Measurements from ENCODE around the gene WWOX.

Gene WWOX

DNA sequence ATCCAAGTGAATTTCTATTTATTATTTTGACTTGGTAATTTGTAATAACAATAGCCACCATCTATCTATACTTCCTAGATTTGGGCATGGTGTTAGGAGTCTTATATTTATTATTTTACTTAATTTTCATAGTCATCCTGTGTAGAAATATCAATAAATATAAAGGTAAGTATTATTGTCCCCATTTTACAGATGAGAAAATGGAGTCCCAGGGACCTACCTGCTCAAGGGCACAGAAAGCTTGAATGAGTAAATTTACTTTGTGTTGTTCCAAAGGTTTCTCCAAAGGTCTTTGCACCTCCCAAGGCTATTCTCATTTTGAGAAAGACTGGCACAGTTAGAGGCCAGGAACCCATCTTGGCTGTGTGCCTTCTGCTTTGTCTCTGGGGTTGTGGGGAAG lies 738.3 kb downstream of the WWOX start:
- H3K9ac ChIP-seq (ENCODE audit: low read length), result no peak overlapping the region
- DNase-seq, result no peak
- no peaks in the 10 kb centered on the region for H4K20me1 ChIP-seq (ENCODE audit: insufficient read depth, low read length)
- no peaks in the 10 kb centered on the region for H3K36me3 ChIP-seq (replicated peaks; ENCODE audit: insufficient read depth, low read length)
- no peaks in the 10 kb centered on the region for H3K79me2 ChIP-seq (ENCODE audit: low read length)
- TF ChIP-seq EZH2 (optimal IDR thresholded peaks at IDR 0.05; ENCODE audit: low read depth, low read length) (no peak), EZH2phosphoT487 (IDR thresholded peaks at IDR 0.05; ENCODE audit: low read length) (no peak)
- TF ChIP-seq, protein P1, sequence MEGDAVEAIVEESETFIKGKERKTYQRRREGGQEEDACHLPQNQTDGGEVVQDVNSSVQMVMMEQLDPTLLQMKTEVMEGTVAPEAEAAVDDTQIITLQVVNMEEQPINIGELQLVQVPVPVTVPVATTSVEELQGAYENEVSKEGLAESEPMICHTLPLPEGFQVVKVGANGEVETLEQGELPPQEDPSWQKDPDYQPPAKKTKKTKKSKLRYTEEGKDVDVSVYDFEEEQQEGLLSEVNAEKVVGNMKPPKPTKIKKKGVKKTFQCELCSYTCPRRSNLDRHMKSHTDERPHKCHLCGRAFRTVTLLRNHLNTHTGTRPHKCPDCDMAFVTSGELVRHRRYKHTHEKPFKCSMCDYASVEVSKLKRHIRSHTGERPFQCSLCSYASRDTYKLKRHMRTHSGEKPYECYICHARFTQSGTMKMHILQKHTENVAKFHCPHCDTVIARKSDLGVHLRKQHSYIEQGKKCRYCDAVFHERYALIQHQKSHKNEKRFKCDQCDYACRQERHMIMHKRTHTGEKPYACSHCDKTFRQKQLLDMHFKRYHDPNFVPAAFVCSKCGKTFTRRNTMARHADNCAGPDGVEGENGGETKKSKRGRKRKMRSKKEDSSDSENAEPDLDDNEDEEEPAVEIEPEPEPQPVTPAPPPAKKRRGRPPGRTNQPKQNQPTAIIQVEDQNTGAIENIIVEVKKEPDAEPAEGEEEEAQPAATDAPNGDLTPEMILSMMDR (IDR thresholded peaks at IDR 0.05; ENCODE audit: low read length), result no peak
- no peak overlapping the region for H3K4me3 ChIP-seq (ENCODE audit: low read length)
- no peaks in the 10 kb centered on the region for H3F3A ChIP-seq (ENCODE audit: insufficient read depth, low read length)
- no peaks in the 10 kb centered on the region for H3K9me2 ChIP-seq (replicated peaks; ENCODE audit: insufficient read depth, low read length)
- H3K4me1 ChIP-seq (ENCODE audit: low read length), result no peaks in the 10 kb centered on the region
- no peak overlapping the region for H3K27ac ChIP-seq (ENCODE audit: low read length)
- H3K27me3 ChIP-seq (replicated peaks; ENCODE audit: insufficient read depth, low read length), result no peaks in the 10 kb centered on the region
- H3K4me2 ChIP-seq (ENCODE audit: low read depth, low read length), result no peak overlapping the region
- no peaks in the 10 kb centered on the region for H3K9me3 ChIP-seq (replicated peaks; ENCODE audit: insufficient read depth, low read length)
- no peak overlapping the region for H2AFZ ChIP-seq (ENCODE audit: low read length)

DNA sequence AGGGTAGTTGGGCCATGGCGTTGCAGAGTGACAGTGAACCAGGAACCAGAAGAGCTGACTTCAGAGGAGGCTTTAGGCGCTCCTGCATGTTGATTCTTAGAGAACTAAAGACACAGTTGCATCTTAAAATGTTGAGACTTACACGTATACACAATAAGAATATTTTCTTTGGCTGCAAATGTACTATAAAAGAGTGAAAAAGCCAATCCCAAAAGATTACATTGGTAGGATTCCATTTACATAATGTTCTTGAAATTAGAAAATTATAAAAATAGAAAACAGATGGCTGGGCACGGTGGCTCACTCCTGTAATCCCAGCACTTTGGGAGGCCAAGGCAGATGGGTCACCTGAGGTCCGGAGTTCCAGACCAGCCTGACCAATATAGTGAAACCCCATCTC lies 738.8 kb downstream of the WWOX start:
- no peaks in the 10 kb centered on the region for H4K20me1 ChIP-seq (ENCODE audit: insufficient read depth, low read length)
- no peak overlapping the region for H3K27ac ChIP-seq (ENCODE audit: low read length)
- H3K4me1 ChIP-seq (ENCODE audit: low read length), result no peaks in the 10 kb centered on the region
- H3K27me3 ChIP-seq (replicated peaks; ENCODE audit: insufficient read depth, low read length), result no peaks in the 10 kb centered on the region
- no peaks in the 10 kb centered on the region for H3K9me2 ChIP-seq (replicated peaks; ENCODE audit: insufficient read depth, low read length)
- H3K9ac ChIP-seq (ENCODE audit: low read length), result no peak overlapping the region
- H3K4me2 ChIP-seq (ENCODE audit: low read depth, low read length), result no peak overlapping the region
- TF ChIP-seq, protein P1 (IDR thresholded peaks at IDR 0.05; ENCODE audit: low read length), result no peak
- TF ChIP-seq EZH2 (optimal IDR thresholded peaks at IDR 0.05; ENCODE audit: low read depth, low read length) (no peak), EZH2phosphoT487 (IDR thresholded peaks at IDR 0.05; ENCODE audit: low read length) (no peak)
- H3K36me3 ChIP-seq (replicated peaks; ENCODE audit: insufficient read depth, low read length), result no peaks in the 10 kb centered on the region
- no peaks in the 10 kb centered on the region for H3K79me2 ChIP-seq (ENCODE audit: low read length)
- H3F3A ChIP-seq (ENCODE audit: insufficient read depth, low read length), result no peaks in the 10 kb centered on the region
- DNase-seq, result no peak
- no peaks in the 10 kb centered on the region for H3K9me3 ChIP-seq (replicated peaks; ENCODE audit: insufficient read depth, low read length)
- H2AFZ ChIP-seq (ENCODE audit: low read length), result no peak overlapping the region
- H3K4me3 ChIP-seq (ENCODE audit: low read length), result no peak overlapping the region

DNA sequence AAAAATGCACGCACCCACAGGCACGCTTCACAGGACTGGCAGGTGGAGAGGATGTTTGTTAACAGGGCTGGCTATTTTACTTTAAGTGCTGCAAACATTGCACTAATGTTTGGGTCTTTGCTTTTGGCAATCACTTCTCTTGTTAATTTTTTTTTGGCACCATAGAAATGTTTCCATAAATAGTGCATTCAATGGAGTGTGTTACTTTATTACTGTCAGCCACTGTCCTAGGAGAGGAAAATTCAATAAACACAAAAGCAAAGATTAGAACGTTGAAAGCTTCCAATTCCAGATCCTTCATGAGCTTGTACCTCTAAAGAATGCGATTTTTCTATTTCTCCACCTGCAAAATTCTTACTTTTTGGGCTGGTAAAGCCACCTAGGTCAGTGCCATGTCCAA lies 743.5 kb downstream of the WWOX start:
- TF ChIP-seq EZH2phosphoT487 (IDR thresholded peaks at IDR 0.05; ENCODE audit: low read length), result no peak
- TF ChIP-seq EZH2 (optimal IDR thresholded peaks at IDR 0.05; ENCODE audit: low read depth, low read length), result no peak
- TF ChIP-seq, protein P1 (IDR thresholded peaks at IDR 0.05; ENCODE audit: low read length), result no peak
- no peak for DNase-seq

More for the DNA sequence above, 743.5 kb downstream of the WWOX start:
- no peaks in the 10 kb centered on the region for H3K9me2 ChIP-seq (replicated peaks; ENCODE audit: insufficient read depth, low read length)
- H3K4me2 ChIP-seq (ENCODE audit: low read depth, low read length), result no peak overlapping the region
- H3K9me3 ChIP-seq (replicated peaks; ENCODE audit: insufficient read depth, low read length), result no peaks in the 10 kb centered on the region
- no peak overlapping the region for H3K27ac ChIP-seq (ENCODE audit: low read length)
- no peaks in the 10 kb centered on the region for H3K36me3 ChIP-seq (replicated peaks; ENCODE audit: insufficient read depth, low read length)
- no peaks in the 10 kb centered on the region for H4K20me1 ChIP-seq (ENCODE audit: insufficient read depth, low read length)
- H3F3A ChIP-seq (ENCODE audit: insufficient read depth, low read length), result no peaks in the 10 kb centered on the region
- no peaks in the 10 kb centered on the region for H3K27me3 ChIP-seq (replicated peaks; ENCODE audit: insufficient read depth, low read length)
- H3K4me3 ChIP-seq (ENCODE audit: low read length), result no peak overlapping the region
- no peaks in the 10 kb centered on the region for H3K79me2 ChIP-seq (ENCODE audit: low read length)
- H3K9ac ChIP-seq (ENCODE audit: low read length), result no peak overlapping the region
- H2AFZ ChIP-seq (ENCODE audit: low read length), result no peak overlapping the region
- no peaks in the 10 kb centered on the region for H3K4me1 ChIP-seq (ENCODE audit: low read length)

Measured in MM.1S (cell line).